ENCODE measurements around the gene CRYBG1.

Gene CRYBG1

DNA sequence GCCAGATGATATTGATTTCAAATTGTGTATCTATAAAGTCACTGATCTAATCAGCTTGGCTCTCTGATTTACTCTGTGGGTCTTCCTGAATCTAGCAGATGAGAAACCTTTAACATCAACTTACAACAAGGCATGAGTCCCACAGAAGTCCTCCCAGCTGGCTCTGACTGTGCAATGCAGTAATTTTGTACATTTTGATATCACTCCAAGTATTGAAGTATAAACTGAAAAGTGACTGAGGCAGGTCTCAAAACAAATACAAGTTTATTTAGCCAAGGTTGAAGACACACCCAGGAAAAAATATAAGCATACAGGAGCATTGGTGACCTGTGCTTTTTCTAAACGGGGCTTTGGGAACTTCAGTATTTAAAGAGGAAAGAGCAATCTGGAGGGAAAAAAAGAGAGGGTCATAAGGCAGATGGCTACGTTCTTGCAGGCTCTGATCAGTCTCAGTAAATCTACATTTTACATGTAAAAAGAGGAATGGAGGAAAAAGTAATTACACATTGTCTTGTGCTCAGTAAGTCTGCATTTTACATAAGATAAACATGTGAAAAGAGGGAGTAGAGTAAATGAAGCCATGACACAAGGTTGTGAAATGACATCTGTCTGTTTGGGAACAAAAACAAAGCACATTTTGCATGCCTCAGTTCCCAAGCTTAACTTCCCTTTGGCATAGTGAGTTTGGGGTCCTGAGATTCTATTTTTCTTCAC is 59.5 kb downstream of the CRYBG1 start:
- no peak for DNase-seq (ENCODE audit: low read depth in 3 of 3)

- no peak for DNase-seq (ENCODE audit: low read depth in 3 of 3)
Measured at GRCh38 chr6:106421496-106421895, 61.0 kb downstream of the CRYBG1 start.

- no peak for DNase-seq (ENCODE audit: low read depth in 3 of 3)
Measured at GRCh38 chr6:106422534-106422933, 62.0 kb downstream of the CRYBG1 start.

DNA sequence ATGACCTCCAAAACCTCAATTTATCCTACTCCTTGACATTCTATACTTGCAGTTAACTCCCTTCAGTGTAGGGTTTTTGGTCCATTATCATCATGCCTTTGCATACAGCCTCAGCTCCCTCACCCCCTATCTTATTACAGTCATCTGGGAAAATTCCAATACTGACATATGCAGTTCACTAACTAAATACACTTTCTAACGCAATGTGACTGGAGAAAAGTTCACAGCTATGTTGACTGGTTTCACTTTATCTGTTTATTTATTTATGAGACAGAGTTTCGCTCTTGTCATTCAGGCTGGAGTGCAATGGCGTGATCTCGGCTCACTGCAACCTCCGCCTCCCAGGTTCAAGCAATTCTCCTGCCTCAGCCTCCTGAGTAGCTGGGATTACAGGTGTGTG is 64.9 kb downstream of the CRYBG1 start:
- DNase-seq (ENCODE audit: low read depth in 3 of 3) = no peak

DNA sequence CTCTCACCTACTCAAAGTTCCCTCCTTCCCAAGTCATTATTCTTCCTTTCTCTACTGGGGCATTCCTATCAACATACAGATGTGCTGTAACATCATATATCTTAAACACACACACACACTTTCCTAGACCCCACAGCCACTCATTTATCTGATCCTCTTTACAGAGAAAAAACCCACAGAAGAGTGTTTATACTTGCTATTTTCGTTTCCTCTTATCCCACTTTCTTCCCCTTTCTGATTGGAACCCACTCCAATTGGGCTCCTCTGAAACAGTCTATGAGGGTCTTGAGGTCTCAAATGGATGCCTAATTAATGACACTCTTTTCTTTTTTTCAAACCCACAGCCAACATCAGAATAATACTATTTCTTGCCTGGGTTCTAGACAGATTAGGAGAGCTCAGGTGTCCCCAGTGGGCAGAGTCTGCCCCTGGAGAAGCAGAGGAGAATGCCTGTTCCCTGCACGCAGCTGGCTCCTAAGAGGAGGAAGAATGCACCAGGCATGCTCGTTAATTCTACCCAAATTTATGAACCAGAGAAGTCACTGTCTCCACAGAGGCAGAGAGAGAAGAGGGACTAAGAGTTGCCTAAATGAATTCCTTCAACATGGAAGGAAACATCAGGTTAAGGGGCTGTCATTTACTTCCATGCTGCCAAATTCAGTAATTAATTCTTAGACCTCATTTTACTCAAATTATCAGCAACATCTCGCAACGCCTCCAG is 65.9 kb downstream of the CRYBG1 start:
- no peak for DNase-seq (ENCODE audit: low read depth in 3 of 3)

GRCh38 chr6:106430466-106430865 is 69.9 kb downstream of the CRYBG1 start:
- DNase-seq (ENCODE audit: low read depth in 3 of 3) = no peak

DNA sequence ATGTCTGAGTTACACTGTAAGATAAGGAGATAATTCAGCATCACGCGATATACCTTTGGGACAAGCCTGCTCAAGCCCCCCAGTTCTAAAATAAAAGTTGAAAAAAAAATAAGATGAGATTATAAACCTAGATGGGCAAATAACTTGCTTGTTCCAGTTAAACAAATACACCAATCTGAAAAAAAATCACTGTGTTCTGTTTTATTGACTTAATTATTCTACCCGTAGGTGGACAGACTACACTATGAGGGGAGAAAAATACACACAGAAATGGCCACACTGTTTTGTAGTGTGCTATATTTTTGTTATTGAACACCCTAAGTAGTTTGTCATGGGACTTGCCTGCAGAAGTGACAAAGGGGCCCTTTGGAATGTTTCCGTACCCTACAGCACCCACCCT is 70.9 kb downstream of the CRYBG1 start:
- DNase-seq (ENCODE audit: low read depth in 3 of 3) = no peak

- DNase-seq (ENCODE audit: low read depth in 3 of 3) = no peak
Measured at GRCh38 chr6:106431972-106432371, 71.5 kb downstream of the CRYBG1 start.

GRCh38 chr6:106434530-106434929 is 74.0 kb downstream of the CRYBG1 start:
- no peak for DNase-seq (ENCODE audit: low read depth in 3 of 3)

DNA sequence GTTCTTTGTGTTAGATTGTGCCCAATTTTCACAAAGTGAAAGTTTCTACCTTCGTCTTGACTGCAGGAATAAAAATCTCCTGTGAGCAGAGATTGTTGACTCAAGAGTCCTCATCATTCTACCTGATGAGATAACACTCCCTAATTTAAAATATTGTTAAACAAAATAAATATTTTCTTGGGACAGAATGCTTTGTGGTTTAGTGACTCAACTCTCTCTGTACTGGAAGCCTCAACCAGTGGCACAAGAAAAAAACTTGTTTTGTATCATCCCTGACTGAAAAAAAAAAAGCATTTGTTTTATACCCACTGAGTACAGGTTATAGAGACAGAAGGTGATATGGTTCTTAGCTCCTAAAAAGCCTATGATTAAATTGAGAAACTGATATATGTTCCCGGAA is 78.9 kb downstream of the CRYBG1 start:
- DNase-seq (ENCODE audit: low read depth in 3 of 3) = no peak

DNA sequence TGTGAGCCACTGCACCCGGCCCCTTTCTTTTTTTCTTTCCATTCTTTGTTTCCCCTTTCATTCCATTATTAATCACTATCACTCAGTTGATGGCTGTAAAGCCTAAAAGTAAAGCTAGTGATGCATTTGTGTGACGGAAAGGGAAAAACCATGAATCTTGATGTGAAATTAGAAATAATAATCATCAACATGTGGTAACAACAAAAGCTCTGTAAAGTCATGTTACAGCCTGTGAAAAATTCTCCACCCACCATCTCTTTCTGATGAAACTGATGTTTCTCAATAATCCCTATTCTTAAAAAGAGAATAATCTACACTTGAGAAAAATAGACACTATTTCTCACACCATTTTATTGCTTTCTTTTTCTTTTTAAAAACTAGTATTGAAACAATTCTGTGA is 80.0 kb downstream of the CRYBG1 start:
- DNase-seq (ENCODE audit: low read depth in 3 of 3) = no peak

- DNase-seq (ENCODE audit: low read depth in 3 of 3) = no peak
Measured at GRCh38 chr6:106442395-106442794, 81.9 kb downstream of the CRYBG1 start.

DNA sequence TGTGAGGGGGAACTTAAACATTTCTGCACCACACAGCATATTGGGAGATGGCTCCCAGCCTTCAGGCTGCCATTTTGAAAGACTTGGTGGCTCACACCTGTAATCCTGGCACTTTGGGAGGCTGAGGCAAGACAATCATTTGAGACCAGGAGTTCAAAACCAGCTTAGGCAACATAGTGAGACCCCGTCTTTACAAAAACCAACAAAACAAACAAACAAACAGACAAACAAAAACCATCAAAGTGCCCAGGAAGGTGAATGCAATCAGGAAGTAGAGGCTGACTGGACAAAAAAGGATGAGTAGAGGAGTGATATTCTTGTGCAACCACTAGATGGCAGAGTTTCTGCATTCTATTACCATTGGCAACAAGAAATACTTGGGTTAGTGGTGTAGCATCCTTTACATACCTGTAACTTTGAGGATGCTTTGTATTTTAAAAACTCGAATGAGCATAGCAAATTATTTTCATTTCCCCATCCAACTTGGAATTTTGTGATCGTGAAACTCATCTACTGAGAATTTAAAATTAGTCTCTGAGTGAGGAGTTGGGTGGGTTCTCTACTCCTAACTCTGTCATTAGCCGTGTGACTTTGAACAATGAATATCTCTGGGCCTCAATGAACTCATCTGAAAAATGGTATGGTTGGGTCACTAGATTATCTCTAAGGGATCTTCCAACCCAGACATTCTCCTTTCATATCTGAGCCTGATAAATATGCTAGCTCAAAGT is 84.4 kb downstream of the CRYBG1 start:
- DNase-seq (ENCODE audit: low read depth in 3 of 3) = peak in 1 of 3 donors; percentile 3

DNA sequence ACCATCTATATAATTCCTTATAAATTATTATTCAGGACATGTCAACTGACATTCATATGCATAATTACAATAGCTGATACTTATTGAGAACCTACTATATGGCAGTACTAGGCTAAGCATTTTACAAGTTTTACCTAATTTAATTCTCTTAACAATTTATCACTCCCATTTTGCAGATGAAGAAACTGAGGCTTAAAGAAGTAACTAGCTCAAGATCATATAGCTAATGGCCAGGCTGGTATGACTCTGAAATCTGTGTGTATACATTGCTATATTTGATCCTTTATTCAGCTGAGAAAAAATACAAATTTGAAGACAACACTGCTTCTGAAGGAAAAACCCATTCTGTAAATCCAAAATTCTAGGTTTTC is 85.0 kb downstream of the CRYBG1 start:
- DNase-seq (ENCODE audit: low read depth in 3 of 3) = no peak

GRCh38 chr6:106446287-106446885 is 85.9 kb downstream of the CRYBG1 start:
- DNase-seq (ENCODE audit: low read depth in 3 of 3) = no peak

DNA sequence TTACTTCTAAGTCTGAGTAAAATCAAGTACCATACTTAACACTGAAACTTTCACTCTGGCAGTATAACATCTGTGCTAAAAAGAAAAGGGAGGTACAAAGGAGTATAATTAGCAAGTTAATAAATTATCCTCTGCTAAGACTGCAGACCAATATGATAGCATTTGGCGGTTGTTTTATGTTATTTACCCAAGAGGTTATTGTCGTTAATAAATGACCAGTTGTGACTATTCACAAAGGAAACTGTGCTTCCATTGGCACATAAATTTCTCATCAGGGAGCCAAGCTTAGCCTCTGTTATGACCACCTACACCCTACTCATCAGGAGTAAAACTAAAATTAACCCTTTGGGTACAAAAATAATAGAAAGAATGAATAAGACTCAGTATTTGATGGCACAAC is 86.5 kb downstream of the CRYBG1 start:
- no peak for DNase-seq (ENCODE audit: low read depth in 3 of 3)

DNA sequence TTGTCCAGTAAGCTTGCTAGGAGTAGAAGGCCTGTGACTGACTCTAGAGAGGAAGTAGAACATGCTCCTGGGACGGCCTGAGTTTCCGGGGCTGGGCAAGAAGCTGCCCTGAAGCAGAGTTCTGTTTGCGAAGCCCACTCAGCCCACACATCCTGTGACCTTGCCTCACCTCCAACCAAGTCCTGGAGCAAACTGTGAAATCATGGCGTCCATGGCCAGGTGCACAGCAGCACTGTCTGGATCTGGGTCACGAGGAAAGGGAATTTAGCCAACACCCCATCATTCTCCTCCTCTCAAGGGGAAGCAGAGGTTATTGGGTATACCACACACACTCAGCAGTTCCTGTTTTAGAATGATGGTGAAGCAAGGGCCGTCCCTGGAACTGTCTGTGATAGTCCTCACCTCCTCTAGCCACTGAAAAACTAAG is 87.5 kb downstream of the CRYBG1 start:
- DNase-seq (ENCODE audit: low read depth in 3 of 3) = no peak

DNA sequence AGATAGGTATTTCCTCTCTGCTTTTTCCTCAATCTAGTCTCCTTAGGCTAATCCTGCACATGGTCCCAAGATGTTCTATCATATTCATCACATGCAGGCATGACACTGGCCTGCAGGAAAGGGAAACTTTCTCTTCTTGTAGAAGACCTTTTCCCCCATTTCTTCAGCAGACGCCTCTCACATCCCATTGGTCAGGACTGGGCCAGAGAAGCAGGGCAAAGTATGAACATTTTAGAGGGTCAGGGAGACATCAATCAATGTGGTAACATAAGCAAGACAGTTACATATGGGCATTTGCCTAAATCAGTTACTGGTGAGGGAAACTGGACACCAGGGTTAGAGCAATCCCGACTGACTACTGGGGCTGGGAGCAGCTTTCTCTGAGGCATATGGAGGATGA is 90.1 kb downstream of the CRYBG1 start:
- DNase-seq (ENCODE audit: low read depth in 3 of 3) = no peak

GRCh38 chr6:106451439-106451838 is 90.9 kb downstream of the CRYBG1 start:
- no peak for DNase-seq (ENCODE audit: low read depth in 3 of 3)

- no peak for DNase-seq (ENCODE audit: low read depth in 3 of 3)
Measured at GRCh38 chr6:106452628-106453027, 92.1 kb downstream of the CRYBG1 start.

DNA sequence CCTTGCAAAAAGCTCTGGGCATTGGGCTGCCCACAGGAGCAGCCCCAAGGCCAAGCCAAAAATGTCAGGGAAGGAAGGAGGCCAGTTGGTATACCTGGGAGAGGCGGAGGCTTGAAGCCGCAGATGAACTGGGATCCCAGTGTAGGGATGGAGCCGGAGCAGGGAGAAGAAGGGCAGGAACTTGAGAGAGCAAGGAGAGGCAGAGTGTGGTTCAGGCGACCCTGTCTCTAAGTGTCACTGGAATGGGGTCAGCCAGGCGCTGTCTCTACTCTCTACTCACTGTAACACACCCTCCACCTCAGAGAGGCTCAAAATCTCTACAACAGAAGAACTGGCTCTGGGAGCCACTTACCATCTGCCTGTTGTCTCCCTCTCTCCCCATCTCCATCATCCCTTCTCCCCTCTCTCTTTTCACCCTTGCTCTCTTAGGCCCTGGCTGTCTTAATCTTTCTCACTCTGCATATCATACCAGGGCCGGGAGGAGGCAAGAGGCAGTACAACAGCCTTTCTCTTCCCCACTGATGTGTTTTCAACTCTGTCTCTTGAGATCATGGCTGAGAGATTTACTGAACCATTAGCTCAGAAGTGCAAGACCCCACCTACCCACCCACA is 93.3 kb downstream of the CRYBG1 start:
- DNase-seq (ENCODE audit: low read depth in 3 of 3) = no peak

- DNase-seq (ENCODE audit: low read depth in 3 of 3) = no peak
Measured at GRCh38 chr6:106456756-106457155, 96.2 kb downstream of the CRYBG1 start.

Measured in stimulated activated CD4-positive, alpha-beta T cell treated with anti-CD3 and anti-CD28 coated beads, TNF-alpha, amount 100 ng/mL, for 48 hours (primary cell).